ENCODE data around the gene SERHL2.
"Not testable (repeated sequence)": the region's sequence is repeated elsewhere in the genome, so short reads cannot be mapped to it uniquely, and the experiment has no call there.

SERHL2 gene

DNA sequence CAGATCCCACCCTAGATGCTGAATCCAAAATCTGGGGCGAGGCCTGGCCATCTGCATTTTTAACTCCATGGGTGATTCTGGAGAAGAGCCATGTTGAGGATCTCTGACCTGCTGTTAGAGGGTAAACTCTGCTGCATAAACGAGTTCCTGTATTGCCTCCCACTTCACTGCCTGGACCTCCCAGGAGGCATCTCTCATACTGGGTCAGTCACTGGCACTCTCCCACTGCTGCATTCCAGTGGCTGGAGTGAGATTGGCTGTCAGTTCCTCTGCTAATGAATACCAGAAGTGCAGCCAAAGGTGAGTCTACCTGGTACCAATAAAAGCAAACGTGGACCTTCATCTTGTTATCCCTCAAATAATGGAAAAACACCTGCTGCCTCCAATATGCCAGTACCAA is 50.6 kb downstream of the SERHL2 start:
- TF ChIP-seq, protein P1, sequence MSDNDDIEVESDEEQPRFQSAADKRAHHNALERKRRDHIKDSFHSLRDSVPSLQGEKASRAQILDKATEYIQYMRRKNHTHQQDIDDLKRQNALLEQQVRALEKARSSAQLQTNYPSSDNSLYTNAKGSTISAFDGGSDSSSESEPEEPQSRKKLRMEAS (IDR thresholded peaks at IDR 0.05; ENCODE audit: low read depth, low read length), result no peak
- TF ChIP-seq POLR2A (IDR thresholded peaks at IDR 0.05; ENCODE audit: extremely low read depth, insufficient read length), result no peak
- no peak for TF ChIP-seq MYC (IDR thresholded peaks at IDR 0.05; ENCODE audit: low read depth, low read length)
- no peak for TF ChIP-seq CTCF (IDR thresholded peaks at IDR 0.05; ENCODE audit: low read depth, low read length)
- no peak for DNase-seq (ENCODE audit: low read depth)
- H3K4me3 ChIP-seq (ENCODE audit: low read depth, low read length), result no peak overlapping the region

- not testable (repeated sequence) for DNase-seq (ENCODE audit: low read depth); H3K4me3 ChIP-seq (ENCODE audit: low read depth, low read length)
Observed at GRCh38 chr22:42607641-42608040, 53.9 kb downstream of the SERHL2 start.

GRCh38 chr22:42608136-42608822 is 54.5 kb downstream of the SERHL2 start:
- no peak overlapping the region for H3K4me3 ChIP-seq (ENCODE audit: low read depth, low read length)
- DNase-seq (ENCODE audit: low read depth), result no peak
- TF ChIP-seq CTCF (IDR thresholded peaks at IDR 0.05; ENCODE audit: low read depth, low read length), result no peak
- TF ChIP-seq POLR2A (IDR thresholded peaks at IDR 0.05; ENCODE audit: extremely low read depth, insufficient read length), result no peak

DNA sequence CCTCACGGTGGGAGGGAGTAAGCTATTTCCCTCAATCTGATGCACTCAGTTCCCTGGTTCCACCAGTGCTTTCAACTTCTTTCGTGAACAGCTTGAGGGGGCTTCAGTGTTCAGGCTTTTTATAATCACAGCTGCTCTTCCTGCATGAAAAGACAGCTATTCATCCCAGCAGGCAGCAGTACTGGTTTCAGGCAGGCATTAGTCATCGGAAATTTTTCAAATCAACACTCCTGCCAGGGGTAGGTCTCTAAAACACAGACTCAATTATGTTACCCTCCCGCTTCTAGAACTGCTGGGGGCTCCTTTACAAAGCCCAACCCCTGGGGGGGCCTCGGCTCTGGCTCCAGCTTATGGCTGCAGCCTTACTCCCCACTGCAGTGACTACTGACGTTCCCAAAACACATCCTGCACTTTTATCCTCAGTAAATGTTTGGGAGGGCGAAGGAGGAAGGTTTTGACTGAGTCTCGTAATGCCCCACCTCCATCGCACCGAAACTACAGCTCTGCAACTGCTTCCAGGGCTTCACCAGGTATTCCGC is 55.1 kb downstream of the SERHL2 start:
- no peak for DNase-seq (ENCODE audit: low read depth)
- H3K4me3 ChIP-seq (ENCODE audit: low read depth, low read length), result no peak overlapping the region
- TF ChIP-seq, protein P1 (IDR thresholded peaks at IDR 0.05; ENCODE audit: low read depth, low read length), result no peak

DNA sequence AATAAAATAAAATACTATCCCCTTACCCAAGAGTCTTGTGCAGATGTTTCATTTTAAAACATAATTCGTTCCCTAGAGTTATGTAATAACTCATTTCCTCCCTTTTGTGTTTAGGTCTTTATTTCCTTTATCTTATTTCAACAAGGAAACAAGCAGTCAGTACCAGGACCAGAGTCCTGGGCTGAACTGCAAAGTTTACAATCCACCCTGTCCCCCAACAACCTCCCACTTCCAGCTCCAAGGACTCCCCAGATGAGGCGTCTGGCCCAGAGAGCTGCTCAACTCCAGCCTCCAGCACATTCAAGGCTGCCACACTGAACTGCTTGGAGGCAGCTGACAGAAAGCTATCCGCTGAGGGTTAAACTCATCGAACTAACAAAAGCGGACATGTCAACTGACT is 56.4 kb downstream of the SERHL2 start:
- H3K4me3 ChIP-seq (ENCODE audit: low read depth, low read length), result no peak overlapping the region
- no peak for DNase-seq (ENCODE audit: low read depth)
- TF ChIP-seq POLR2A (IDR thresholded peaks at IDR 0.05; ENCODE audit: extremely low read depth, insufficient read length), result no peak
- TF ChIP-seq, protein P1 (IDR thresholded peaks at IDR 0.05; ENCODE audit: low read depth, low read length), result no peak

DNA sequence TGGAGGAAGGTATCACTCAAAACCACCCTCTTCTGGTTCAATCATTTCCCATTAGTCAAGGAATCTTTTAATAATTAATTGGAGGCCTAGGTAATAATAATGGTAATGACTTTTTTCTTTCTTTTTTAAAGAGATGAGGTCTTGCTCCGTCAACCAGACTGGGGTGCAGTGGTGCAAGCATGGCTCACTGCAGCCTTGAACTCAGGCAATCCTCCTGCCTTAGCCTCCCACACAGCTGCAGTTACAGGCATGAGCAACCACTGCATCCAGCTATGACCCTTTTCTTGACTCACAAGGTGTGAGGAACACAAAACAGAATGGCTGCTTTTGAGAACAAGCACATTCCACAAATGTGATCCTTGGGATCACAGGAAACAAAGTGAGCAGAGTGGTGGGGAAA is 57.3 kb downstream of the SERHL2 start:
- no peak for TF ChIP-seq MYC (IDR thresholded peaks at IDR 0.05; ENCODE audit: low read depth, low read length)
- TF ChIP-seq POLR2A (IDR thresholded peaks at IDR 0.05; ENCODE audit: extremely low read depth, insufficient read length), result no peak
- TF ChIP-seq, protein P1 (IDR thresholded peaks at IDR 0.05; ENCODE audit: low read depth, low read length), result no peak
- peak; percentile 23 for DNase-seq (ENCODE audit: low read depth)
- H3K4me3 ChIP-seq (ENCODE audit: low read depth, low read length), result no peak overlapping the region

- DNase-seq (ENCODE audit: low read depth), result no peak
- TF ChIP-seq MYC (IDR thresholded peaks at IDR 0.05; ENCODE audit: low read depth, low read length) (no peak), CTCF (IDR thresholded peaks at IDR 0.05; ENCODE audit: low read depth, low read length) (no peak), POLR2A (IDR thresholded peaks at IDR 0.05; ENCODE audit: extremely low read depth, insufficient read length) (no peak)
- TF ChIP-seq, protein P1 (IDR thresholded peaks at IDR 0.05; ENCODE audit: low read depth, low read length), result no peak
- H3K4me3 ChIP-seq (ENCODE audit: low read depth, low read length), result peak overlapping the region; percentile 82
Observed at GRCh38 chr22:42612336-42612735, 58.6 kb downstream of the SERHL2 start.

- TF ChIP-seq MYC (IDR thresholded peaks at IDR 0.05; ENCODE audit: low read depth, low read length), result no peak
- TF ChIP-seq CTCF (IDR thresholded peaks at IDR 0.05; ENCODE audit: low read depth, low read length), result no peak
- TF ChIP-seq POLR2A (IDR thresholded peaks at IDR 0.05; ENCODE audit: extremely low read depth, insufficient read length), result no peak
- TF ChIP-seq, protein P1 (IDR thresholded peaks at IDR 0.05; ENCODE audit: low read depth, low read length), result no peak
- peak overlapping the region; percentile 82 for H3K4me3 ChIP-seq (ENCODE audit: low read depth, low read length)
- DNase-seq (ENCODE audit: low read depth), result peak; percentile 56
Observed at GRCh38 chr22:42613872-42614301, 60.1 kb downstream of the SERHL2 start.
